GM21529 (cell line): ENCODE measurements around the gene IKZF2.

Experiments
- ATAC-seq: cut with Tn5 transposase; IDR thresholded peaks from one replicate; pipeline ENCODE4 v1.9.1; 2021; ENCODE audit not compliant: unreplicated experiment

The IKZF2 gene

DNA sequence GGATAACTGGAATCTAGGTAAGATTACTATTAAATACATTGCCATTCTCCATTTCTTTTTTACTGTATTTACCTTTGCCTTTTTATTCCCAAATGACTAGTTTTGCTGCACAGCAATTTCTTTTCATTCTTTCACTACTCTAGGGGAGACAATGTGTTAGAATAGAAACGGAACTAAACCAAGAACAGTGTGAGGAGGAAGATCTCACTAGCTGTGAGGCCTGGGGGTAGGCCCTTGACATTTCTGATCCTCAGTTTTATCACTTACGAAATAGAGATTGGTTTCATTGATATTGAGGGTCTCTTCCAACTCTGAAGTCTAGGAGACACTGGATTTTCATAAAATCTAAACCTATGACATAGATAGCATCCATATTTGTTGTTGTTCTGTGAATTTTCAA is 191.1 kb downstream of the IKZF2 start:
- no peak for ATAC-seq

DNA sequence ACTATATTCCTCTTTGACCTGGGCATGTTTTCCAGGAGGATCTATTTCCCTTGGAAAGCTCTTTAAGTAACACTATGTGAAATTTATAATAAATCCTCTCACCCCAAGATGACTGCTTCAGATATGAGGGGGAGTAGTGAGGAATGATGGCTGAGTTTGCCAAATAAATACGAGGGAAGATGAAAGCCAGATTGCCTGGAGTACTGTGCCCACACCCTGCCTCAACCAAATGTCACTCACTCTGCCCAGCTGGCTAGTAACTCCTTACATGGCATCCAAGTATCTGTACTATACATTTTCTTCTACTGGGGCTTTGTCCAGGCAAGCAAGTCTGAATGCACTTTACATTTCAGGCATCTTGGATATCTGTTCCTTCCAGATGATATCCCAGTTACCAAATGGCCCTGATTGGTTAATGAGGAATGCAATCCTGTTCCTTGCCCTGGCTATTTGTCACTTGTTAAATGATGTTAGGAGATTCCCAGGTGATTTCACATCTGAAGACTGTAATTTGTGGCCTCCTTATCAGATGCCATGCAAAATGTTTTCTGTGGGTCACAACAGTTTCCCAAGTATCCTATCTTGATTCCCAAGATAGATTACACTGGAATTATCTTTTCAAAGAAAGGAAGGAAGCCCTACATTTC is 191.8 kb downstream of the IKZF2 start:
- no peak for ATAC-seq

DNA sequence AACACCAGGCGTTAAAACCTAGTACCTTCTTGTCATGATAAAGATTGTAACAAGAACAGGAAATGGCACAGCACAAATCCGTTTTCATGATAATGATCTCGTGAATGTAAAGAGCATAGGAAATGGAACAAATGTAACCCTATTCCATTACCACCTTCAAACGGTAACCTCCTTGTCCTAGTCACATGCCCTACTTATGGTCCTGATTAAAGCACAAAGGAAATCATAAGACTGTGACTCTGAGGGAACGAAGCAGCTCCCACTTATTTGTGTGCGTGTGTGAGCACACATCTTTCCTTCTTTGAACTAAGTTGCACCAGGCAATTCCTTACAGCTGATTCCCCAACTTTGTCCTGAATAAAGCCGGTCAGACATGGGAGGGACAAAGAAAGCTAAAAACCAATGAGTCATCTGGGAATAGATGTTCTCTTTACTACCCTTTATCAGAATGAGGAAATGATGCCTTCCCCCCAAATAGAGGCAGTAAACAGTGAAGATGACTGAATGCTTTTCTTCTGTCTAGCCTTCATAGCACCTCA is 192.6 kb downstream of the IKZF2 start:
- no peak for ATAC-seq

DNA sequence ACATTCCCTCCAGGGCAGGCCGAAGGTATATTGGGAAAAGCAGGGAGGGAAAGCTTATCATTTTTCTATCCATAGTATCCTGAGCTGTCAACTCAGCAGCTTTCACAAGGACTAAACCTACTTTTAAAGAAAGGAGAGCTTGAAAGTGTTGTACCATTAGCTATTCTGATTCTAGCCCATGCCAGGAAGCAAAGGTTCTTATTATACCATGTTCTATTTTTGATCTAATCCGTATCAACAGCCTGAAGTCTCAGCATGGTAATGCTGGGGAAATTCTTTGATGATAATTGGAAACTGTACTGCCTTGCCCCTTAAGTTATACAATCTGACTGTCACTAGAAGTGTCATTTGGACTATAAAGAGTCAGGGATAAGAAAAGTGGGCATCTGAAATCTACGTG is 193.3 kb downstream of the IKZF2 start:
- no peak for ATAC-seq

DNA sequence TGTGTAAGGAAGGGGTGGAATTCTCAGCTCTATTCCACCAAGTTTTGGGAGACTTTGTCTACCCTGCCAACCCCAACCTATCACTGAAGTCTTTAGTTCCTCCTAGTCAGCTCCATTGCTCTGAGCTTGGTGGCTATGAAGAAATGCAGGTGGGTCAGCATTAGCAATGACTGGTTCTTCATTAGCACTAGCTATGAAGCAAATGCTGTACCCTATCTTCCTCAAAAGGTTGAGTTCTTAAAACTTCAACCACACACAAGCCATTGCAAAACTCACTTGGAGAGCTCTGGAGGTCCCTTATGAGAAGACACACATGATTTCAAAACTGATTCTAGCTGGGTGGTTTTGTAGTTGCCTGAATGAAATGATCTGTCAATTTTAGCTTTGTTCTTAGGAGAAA is 193.8 kb downstream of the IKZF2 start:
- no peak for ATAC-seq

DNA sequence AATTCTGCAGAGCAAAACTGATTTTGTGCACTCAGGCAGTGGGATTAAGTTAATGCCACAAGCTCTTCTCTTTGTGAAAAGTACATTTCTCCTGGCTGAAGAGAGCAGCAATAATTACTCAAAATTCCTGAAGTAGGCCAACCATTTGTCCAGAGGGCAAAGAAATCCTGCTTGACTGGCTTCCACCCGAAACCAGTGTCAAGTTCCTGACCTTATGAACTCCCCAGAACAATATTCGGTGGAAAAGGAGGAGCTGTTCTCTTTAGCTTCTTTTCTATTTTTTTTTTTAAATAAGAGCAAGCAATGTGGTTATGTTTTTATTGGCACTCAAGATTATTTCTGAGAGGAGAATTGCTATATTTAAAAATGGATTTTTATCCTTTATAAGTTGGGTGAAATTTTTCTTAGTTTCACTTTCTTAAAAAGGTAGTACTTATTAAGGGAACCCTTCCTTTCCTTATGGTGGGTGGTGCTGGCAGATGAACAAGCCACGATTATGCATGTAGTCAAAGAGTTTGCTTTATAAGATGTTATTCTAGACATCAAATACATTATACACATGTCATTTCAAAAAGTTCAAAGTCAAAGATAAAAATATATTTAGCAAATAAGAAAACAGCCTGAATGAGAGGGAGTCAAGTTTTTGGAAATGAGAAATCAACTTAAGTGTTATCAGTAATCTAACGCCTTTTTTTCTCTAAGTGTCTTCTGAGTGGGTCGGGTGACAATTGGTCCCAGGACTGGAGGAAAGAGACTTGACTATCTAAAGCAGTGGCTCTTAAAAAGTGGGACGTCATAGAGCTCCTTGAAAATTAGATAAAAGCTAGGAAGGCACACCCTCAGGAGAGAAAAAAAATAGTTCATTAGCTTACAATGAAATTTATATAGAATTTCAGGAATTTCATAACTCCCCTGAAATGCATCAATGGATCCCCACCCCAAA is 194.5 kb downstream of the IKZF2 start:
- ATAC-seq, result no peak

DNA sequence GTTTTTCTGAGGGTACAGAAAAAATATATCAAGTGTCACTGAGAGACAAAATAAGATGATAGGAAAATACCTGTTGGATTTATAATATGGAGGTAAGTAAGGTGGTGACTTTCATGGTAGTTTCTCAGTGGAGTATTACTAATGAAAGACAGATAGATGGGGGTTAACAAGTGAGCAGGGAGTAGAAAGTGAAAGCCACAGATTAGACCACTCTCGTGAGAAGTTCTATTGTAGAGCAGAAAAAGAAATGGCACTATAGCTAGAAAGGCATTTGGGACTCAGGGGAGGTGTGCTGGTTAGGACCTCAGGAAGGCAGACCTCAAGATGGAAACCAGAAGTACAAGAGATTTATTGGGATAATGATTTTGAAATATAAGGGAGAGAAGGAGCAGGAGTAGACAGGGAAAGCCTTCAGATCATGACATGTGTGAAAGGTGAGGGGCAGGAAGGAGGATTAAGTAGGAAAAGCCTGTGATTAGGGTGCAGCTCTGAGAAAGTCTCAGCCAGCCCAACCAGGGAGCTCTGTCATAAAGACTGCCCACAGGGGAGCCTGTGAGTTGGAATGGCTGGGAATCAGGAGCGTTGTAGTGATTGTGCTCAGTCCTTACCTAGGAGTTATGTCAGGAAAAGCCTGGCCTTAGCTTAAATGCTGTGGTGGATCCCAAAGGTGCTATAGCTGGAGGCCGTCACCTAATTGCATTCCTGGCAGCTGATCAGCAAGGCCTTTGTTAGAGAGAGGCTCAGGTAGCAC is 198.1 kb downstream of the IKZF2 start:
- ATAC-seq, result peak; percentile 88

DNA sequence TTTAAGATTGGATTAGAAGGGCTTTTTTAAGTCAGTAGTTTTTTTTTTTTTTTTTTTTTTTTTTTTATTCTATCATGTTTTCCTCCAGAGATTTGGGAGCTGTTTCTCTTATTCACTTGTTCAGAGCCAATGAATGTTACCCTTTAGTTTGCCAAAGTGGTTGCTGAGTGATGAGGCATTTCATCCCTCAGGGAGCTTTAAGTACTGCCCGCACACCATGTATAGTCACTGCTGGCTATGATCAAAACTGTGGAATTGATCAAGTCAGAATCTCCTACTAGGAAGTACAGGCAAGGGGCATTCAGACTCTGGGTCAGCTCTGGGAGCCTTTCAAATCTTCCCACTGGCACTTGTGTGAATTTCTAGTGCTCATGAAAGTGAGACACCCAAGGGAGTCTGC is 201.6 kb downstream of the IKZF2 start:
- no peak for ATAC-seq
